Measurements from ENCODE around the gene CDKN3. TPM values are rescaled to one million over a fixed set of nuclear protein-coding genes. Genes with fewer than 3 reads are reported as not detected.

The CDKN3 gene
- total RNA-seq = 100 to 1,000 TPM in 1 of 2 donors, 10 to 100 TPM in 1; 92.0 to 121 TPM

GRCh38 chr14:54396493-54397335, at the start of gene CDKN3:
Gene CDKN3 (plus strand): TSS chr14:54397007. CDS start chr14:54397069, 62 bp downstream.
- Mint-ChIP-seq H3K36me3 (ENCODE audit: insufficient read depth in 2 of 2) (peaks cover 0 to 10% of the 10 kb centered on the region in 2 donors), H3K27me3 (ENCODE audit: low read depth) (no peaks in the 10 kb centered on the region), H3K27ac (peak within 1 kb of the TSS; percentile 68), H3K4me1 (ENCODE audit: low read depth) (peaks cover 27% of the 10 kb centered on the region), H3K4me3 (peak within 1 kb of the TSS; percentile 88 to 90), H3K9me3 (no peaks in the 10 kb centered on the region)
- DNase-seq (peak; percentile 98), ATAC-seq (replicated peaks in 1 of 2) (peak; percentile 95 to 96)

GRCh38 chr14:54347044-54347443, 49.8 kb upstream of the CDKN3 start:
- no peak for DNase-seq
- ATAC-seq (replicated peaks in 1 of 2) = no peak
- no peaks in the 10 kb centered on the region for H3K4me1 Mint-ChIP-seq (ENCODE audit: low read depth)
- no peak overlapping the region for H3K27ac Mint-ChIP-seq
- no peaks in the 10 kb centered on the region for H3K9me3 Mint-ChIP-seq
- H3K27me3 Mint-ChIP-seq (ENCODE audit: low read depth) = no peaks in the 10 kb centered on the region
- H3K4me3 Mint-ChIP-seq = no peak overlapping the region
- no peaks in the 10 kb centered on the region for H3K36me3 Mint-ChIP-seq (ENCODE audit: insufficient read depth in 2 of 2)

GRCh38 chr14:54348001-54348611, 48.7 kb upstream of the CDKN3 start:
- Mint-ChIP-seq H3K36me3 (ENCODE audit: insufficient read depth in 2 of 2) (no peaks in the 10 kb centered on the region), H3K4me1 (ENCODE audit: low read depth) (no peaks in the 10 kb centered on the region), H3K27me3 (ENCODE audit: low read depth) (no peaks in the 10 kb centered on the region), H3K9me3 (no peaks in the 10 kb centered on the region), H3K27ac (no peak overlapping the region), H3K4me3 (no peak overlapping the region)
- DNase-seq (peak in 1 of 2 donors; percentile 28), ATAC-seq (replicated peaks in 1 of 2) (peak; percentile 41 to 43)

- no peaks in the 10 kb centered on the region for H3K4me1 Mint-ChIP-seq (ENCODE audit: low read depth)
- DNase-seq (no peak), ATAC-seq (replicated peaks in 1 of 2) (no peak)
- H3K27ac Mint-ChIP-seq = no peak overlapping the region
- no peaks in the 10 kb centered on the region for H3K9me3 Mint-ChIP-seq
- H3K27me3 Mint-ChIP-seq (ENCODE audit: low read depth) = no peaks in the 10 kb centered on the region
- H3K4me3 Mint-ChIP-seq = no peak overlapping the region
- no peaks in the 10 kb centered on the region for H3K36me3 Mint-ChIP-seq (ENCODE audit: insufficient read depth in 2 of 2)
These were observed 47.7 kb upstream of the CDKN3 start for GRCh38 chr14:54348923-54349620.

GRCh38 chr14:54349713-54350112, 47.1 kb upstream of the CDKN3 start:
- no peak overlapping the region for H3K27ac Mint-ChIP-seq
- DNase-seq = no peak
- no peaks in the 10 kb centered on the region for H3K4me1 Mint-ChIP-seq (ENCODE audit: low read depth)
- H3K4me3 Mint-ChIP-seq = no peak overlapping the region
- ATAC-seq (replicated peaks in 1 of 2) = no peak
- H3K27me3 Mint-ChIP-seq (ENCODE audit: low read depth) = no peaks in the 10 kb centered on the region
- H3K9me3 Mint-ChIP-seq = no peaks in the 10 kb centered on the region
- no peaks in the 10 kb centered on the region for H3K36me3 Mint-ChIP-seq (ENCODE audit: insufficient read depth in 2 of 2)

- Mint-ChIP-seq H3K27me3 (ENCODE audit: low read depth) (no peaks in the 10 kb centered on the region), H3K27ac (no peak overlapping the region), H3K9me3 (no peaks in the 10 kb centered on the region)
These were observed 46.6 kb upstream of the CDKN3 start for GRCh38 chr14:54350203-54350602.

GRCh38 chr14:54353266-54353665, 43.5 kb upstream of the CDKN3 start:
- Mint-ChIP-seq H3K27ac (no peak overlapping the region), H3K27me3 (ENCODE audit: low read depth) (no peaks in the 10 kb centered on the region), H3K4me3 (no peak overlapping the region), H3K36me3 (ENCODE audit: insufficient read depth in 2 of 2) (no peaks in the 10 kb centered on the region), H3K9me3 (no peaks in the 10 kb centered on the region), H3K4me1 (ENCODE audit: low read depth) (no peaks in the 10 kb centered on the region)
- ATAC-seq (replicated peaks in 1 of 2) = no peak
- DNase-seq = no peak

More at GRCh38 chr14:54350203-54350602, 46.6 kb upstream of the CDKN3 start:
- Mint-ChIP-seq H3K4me3 (no peak overlapping the region), H3K4me1 (ENCODE audit: low read depth) (no peaks in the 10 kb centered on the region), H3K36me3 (ENCODE audit: insufficient read depth in 2 of 2) (no peaks in the 10 kb centered on the region)
- no peak for ATAC-seq (replicated peaks in 1 of 2)
- no peak for DNase-seq

GRCh38 chr14:54353694-54354093, 43.1 kb upstream of the CDKN3 start:
- ATAC-seq (replicated peaks in 1 of 2) = no peak
- Mint-ChIP-seq H3K4me1 (ENCODE audit: low read depth) (no peaks in the 10 kb centered on the region), H3K36me3 (ENCODE audit: insufficient read depth in 2 of 2) (no peaks in the 10 kb centered on the region), H3K27ac (no peak overlapping the region), H3K4me3 (no peak overlapping the region), H3K27me3 (ENCODE audit: low read depth) (no peaks in the 10 kb centered on the region), H3K9me3 (no peaks in the 10 kb centered on the region)
- no peak for DNase-seq

GRCh38 chr14:54354096-54354495, 42.7 kb upstream of the CDKN3 start:
- DNase-seq (no peak), ATAC-seq (replicated peaks in 1 of 2) (no peak)
- Mint-ChIP-seq H3K27me3 (ENCODE audit: low read depth) (peaks cover 2% of the 10 kb centered on the region), H3K9me3 (no peaks in the 10 kb centered on the region), H3K27ac (no peak overlapping the region), H3K4me1 (ENCODE audit: low read depth) (no peaks in the 10 kb centered on the region), H3K36me3 (ENCODE audit: insufficient read depth in 2 of 2) (no peaks in the 10 kb centered on the region), H3K4me3 (no peak overlapping the region)

- Mint-ChIP-seq H3K27me3 (ENCODE audit: low read depth) (peaks cover 13% of the 10 kb centered on the region), H3K4me3 (no peak overlapping the region), H3K9me3 (no peaks in the 10 kb centered on the region), H3K27ac (peak overlapping the region; percentile 6), H3K36me3 (ENCODE audit: insufficient read depth in 2 of 2) (no peaks in the 10 kb centered on the region), H3K4me1 (ENCODE audit: low read depth) (no peaks in the 10 kb centered on the region)
- DNase-seq (no peak), ATAC-seq (replicated peaks in 1 of 2) (no peak)
These were observed 41.7 kb upstream of the CDKN3 start for GRCh38 chr14:54354968-54355641.

- no peaks in the 10 kb centered on the region for H3K36me3 Mint-ChIP-seq (ENCODE audit: insufficient read depth in 2 of 2)
- ATAC-seq (replicated peaks in 1 of 2) (no peak), DNase-seq (no peak)
- no peak overlapping the region for H3K27ac Mint-ChIP-seq
- H3K4me3 Mint-ChIP-seq = no peak overlapping the region
- H3K27me3 Mint-ChIP-seq (ENCODE audit: low read depth) = peaks cover 18% of the 10 kb centered on the region
- no peaks in the 10 kb centered on the region for H3K9me3 Mint-ChIP-seq
- no peaks in the 10 kb centered on the region for H3K4me1 Mint-ChIP-seq (ENCODE audit: low read depth)
These were observed 41.1 kb upstream of the CDKN3 start for GRCh38 chr14:54355698-54356097.

GRCh38 chr14:54356172-54356571, 40.6 kb upstream of the CDKN3 start:
- Mint-ChIP-seq H3K27me3 (ENCODE audit: low read depth) (peaks cover 22% of the 10 kb centered on the region), H3K27ac (no peak overlapping the region), H3K4me1 (ENCODE audit: low read depth) (no peaks in the 10 kb centered on the region), H3K9me3 (no peaks in the 10 kb centered on the region), H3K4me3 (no peak overlapping the region), H3K36me3 (ENCODE audit: insufficient read depth in 2 of 2) (no peaks in the 10 kb centered on the region)
- DNase-seq (no peak), ATAC-seq (replicated peaks in 1 of 2) (no peak)

GRCh38 chr14:54360667-54361066, 36.1 kb upstream of the CDKN3 start:
- no peaks in the 10 kb centered on the region for H3K36me3 Mint-ChIP-seq (ENCODE audit: insufficient read depth in 2 of 2)
- no peak for ATAC-seq (replicated peaks in 1 of 2)

More at GRCh38 chr14:54360667-54361066, 36.1 kb upstream of the CDKN3 start:
- no peak for DNase-seq
- H3K4me1 Mint-ChIP-seq (ENCODE audit: low read depth) = no peaks in the 10 kb centered on the region
- no peaks in the 10 kb centered on the region for H3K9me3 Mint-ChIP-seq
- H3K27ac Mint-ChIP-seq = no peak overlapping the region
- H3K4me3 Mint-ChIP-seq = no peak overlapping the region
- peaks cover 37% of the 10 kb centered on the region for H3K27me3 Mint-ChIP-seq (ENCODE audit: low read depth)

All from activated T-cell treated with anti-CD3 and anti-CD28 coated beads, Interleukin-2, amount 50 U/mL, for 72 hours (primary cell).